ENCODE results near the gene PEPD.

- TF ChIP-seq REST (IDR thresholded peaks at IDR 0.05; ENCODE audit: insufficient read depth in 1 of 2, low read depth in 2 of 2, low read length in 2 of 2) (no peak), FOXP2 (optimal IDR thresholded peaks at IDR 0.05; ENCODE audit: borderline replicate concordance, extremely low read depth, extremely low read length, insufficient read depth) (no peak), TAF1 (IDR thresholded peaks at IDR 0.05; ENCODE audit: borderline replicate concordance, insufficient read depth, low read length) (no peak)
Measured at GRCh38 chr19:33492951-33493350, 28.6 kb downstream of the PEPD start.

All from PFSK-1 (cell line).